DMS 273 (cell line): Measurements from ENCODE around the gene MRPS31.
A peak's percentile ranks its signal among the peaks of the same experiment; 100 is the strongest.

ENCODE experiments used
- DNase-seq: peaks from one replicate; lab custom pipeline; 2025; ENCODE audit not compliant: unreplicated experiment; lab: John Stamatoyannopoulos, UW

Gene MRPS31

DNA sequence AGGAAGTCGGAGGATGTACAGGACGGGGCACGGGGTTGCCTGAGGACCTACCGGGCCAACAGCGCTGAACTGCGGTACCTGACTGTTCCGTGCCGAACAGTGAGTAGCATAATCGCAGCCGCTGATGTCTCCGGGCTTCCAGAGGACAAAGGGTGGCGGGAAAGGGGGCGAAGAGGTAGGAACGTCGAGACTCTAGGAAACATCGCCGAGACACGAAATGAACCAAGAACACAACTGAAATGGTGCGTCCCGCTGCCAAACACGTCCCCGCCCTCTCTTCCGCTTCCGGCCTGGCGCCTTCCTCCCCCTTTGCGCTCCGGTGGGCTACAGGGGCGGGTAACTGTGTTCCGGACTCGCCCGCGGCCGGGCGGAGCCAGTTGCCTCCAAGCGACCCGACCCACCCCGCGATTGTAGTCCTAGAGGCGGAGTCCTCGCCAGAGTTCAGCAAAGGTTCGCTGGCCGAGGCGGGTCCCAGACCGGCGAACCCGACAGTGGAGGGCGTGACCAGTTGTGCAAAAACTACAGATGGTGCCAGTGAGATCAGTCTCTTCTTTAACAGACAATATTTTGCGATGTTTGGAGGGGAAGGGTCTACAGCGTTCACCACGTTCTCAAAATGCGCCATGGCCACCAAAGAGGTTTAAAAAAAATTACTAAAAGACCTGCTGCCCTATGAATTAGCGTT is at the start of gene MRPS31:
Gene MRPS31 (minus strand): TSS at position 257 of the 685 bp plus-strand sequence. CDS start 54 bp downstream, at position 203.
- DNase-seq, result peak; percentile 96

DNA sequence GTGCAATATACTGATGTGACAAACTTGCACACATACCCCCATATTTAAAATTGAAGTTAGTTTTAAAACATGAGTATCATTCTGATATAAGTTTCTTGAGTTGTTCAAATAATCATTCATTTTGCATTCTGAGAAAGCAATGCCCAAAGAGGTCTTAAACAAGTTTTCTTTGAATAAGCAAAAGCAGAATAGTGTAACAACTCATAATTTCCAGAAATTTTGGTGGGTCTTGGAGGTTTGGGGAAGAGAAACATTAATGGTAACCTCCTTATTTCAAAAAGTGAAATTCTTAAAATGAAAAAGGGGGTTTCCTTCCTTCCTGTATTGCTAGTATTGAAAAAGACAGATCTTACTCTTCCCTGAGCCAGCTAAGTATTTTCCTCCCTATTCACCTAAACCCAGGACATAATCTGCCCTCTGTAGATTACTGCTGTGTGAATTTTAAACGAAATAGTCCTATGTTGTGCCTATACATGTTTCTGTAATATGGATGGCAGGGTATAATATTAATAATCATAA is 48.9 kb upstream of the MRPS31 start:
- DNase-seq, result no peak

DNA sequence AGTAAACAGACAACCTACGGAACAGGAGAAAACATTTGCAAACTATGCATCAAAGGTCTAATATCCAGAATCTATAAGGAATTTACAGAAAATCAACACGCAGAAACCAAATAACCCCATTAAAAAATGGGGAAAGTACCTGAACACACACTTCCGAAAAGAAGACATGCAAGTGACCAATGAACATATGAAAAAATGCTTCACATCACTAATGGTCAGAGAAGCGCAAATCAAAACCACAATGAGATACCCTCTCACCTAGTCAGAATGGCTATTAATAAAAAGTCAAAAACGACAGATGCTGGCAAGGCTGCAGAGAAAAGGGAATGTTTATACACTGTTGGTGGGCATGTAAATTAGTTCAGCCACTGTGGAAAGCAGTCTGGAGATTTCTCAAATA is 47.9 kb upstream of the MRPS31 start:
- no peak for DNase-seq

DNA sequence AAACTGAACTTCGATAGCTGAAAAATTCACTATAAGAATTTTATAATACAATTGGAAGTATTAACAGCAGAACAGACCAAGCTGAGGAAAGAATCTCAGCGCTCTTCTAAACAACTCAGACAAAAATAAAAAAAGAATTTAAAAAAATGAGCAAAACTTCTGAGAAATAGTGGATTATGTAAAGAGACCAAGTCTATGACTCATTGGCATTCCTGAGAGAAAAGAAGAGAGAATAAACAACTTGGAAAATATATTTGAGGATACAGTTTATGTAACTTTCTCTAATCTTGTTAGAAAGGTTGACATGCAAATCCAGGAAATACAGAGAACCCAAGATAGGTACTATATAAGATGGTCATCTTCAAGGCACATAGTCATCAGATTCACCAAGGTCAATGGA is 43.8 kb upstream of the MRPS31 start:
- DNase-seq, result no peak

DNA sequence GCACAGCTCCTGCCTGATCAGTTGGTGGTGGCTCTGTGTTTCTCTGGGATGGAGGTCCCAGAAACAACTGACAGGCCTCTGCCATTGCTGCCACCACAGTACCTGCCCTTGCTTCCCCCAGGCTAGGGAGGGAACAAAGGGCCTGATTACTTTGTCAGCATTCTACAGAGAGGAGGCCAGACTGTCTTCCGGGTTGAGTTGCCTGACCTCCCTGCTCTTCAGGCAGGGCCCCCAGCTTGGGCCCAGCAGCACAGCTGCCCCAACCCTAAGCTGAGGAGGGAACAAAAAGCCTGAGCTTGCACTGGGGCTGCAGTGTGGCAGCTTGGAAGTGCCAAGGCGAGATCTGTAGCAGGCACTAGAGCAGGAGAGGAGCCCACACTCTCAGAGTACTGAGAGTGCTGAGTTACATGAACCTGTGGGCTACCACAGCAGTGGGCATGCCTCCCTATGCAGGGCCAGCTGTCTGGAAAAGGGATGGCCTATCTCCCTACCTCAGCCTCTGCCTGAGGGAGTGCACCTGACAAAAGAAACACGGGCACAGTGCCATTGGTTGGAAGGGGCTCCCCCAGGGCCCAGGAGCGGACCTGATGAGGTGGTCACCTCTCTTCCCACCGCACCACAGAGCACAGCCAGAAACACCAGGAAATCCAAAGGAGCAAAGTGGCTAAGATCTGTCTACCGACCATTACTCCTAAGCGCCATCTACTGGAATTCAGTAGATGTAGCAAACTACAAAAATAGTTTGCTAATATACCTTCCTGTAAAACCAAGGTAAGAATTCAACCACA is 42.9 kb upstream of the MRPS31 start:
- peak; percentile 8 for DNase-seq

DNA sequence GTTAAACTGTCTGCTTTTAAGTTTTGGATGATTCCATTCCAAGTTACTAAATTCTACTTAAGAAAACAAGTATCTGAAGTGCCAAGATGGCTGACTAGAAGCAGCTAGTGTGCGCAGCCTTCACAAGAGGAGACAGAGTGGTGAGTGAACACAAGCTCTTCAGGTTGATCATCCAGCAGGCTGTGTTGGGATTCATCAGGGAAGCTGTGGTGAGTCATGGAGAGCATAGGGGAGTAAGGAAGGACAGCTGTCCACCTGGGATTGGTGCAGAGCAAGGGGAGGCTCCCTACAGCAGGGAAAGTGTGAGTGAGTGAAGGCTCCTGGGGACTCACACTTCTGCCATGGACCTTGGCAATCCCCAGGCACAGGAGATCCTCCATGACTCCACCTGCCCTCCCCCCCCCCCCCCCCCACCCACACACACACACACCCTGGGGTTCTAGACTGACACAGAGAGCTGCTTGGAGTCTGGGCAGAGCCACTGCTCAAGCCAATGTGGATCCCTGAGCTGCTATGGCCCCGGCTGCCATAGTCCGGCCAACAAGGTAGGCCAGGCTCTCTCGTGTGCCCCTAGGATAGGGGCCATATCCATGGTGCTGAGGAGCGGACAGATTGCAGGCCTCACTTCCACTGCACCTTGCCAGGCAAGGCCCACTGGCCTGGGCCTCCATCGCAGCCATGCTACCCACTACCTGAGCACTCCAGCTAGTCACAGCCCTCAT is 41.9 kb upstream of the MRPS31 start:
- DNase-seq, result no peak

DNA sequence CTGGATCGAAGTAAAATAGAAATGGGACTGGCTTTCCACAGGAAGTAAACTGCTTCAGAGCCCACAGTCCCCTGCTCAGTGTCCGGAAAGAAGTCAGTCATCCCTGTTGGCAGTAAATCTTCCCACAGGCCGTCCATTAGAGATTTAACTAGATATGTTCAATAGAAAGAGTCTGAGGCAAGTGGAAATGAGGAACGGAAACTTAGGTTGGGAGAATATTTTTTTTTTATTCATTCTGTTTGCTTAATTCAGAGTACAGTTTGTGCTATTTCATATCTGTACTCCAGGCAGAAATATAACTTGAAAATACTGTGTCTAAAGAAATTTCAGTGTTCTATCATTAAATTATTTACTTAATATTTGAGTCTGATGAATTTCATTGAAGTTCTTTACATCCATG is 41.1 kb upstream of the MRPS31 start:
- no peak for DNase-seq

DNA sequence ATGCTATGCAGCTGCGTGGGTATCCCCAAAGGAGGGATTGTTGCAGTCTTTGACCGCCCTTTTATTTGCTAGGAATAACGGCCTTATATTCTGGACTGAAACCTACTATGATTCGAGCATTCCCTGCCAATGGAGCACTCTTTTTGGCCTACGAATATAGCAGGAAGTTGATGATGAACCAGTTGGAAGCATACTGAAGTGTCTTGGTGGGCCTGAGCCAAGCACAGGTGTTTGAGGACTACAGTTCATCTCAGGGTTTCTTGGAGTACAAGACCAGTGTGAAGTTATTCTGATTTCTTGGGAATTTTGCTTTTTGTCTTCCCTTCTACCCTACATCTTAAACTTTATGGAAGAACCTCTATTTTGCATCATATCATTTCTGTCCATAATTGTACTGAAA is 38.5 kb upstream of the MRPS31 start:
- DNase-seq, result no peak

DNA sequence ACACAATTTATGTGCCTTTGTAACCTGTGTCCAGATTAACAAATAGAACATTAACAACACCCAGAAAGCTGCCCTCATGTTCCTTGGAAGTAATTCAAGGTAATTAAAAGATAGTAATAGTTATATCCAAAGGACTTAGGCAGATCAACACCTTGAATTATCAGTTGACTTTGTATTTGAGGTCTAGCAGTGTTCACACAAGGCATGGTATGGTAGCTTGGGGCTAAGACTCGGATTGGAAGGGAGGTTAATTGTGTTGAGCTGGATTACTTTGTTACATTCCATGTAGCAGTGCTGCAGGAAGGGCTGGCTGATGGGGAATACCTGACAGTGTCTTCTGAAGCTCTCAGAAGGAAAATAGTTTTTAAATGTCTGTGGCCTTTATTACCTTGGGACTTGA is 35.3 kb upstream of the MRPS31 start:
- DNase-seq, result no peak

DNA sequence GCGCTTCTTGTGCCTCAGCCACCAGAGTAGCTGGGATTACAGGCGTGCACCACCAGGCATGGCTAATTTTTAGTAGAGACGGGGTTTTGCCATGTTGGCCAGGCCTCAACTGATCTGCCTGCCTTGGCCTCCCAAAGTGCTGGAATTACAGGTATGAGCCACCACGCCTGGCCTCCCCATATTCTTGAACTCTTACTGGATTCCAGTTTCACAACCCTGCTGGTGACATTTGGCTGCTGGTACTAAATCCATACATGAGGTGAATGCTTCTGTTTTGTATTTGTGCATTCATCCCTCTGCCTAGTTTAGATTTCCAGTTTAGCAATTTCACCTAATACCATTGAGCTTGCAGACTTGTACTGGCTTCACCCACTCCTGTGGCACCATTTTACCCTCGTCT is 32.3 kb upstream of the MRPS31 start:
- DNase-seq, result no peak

DNA sequence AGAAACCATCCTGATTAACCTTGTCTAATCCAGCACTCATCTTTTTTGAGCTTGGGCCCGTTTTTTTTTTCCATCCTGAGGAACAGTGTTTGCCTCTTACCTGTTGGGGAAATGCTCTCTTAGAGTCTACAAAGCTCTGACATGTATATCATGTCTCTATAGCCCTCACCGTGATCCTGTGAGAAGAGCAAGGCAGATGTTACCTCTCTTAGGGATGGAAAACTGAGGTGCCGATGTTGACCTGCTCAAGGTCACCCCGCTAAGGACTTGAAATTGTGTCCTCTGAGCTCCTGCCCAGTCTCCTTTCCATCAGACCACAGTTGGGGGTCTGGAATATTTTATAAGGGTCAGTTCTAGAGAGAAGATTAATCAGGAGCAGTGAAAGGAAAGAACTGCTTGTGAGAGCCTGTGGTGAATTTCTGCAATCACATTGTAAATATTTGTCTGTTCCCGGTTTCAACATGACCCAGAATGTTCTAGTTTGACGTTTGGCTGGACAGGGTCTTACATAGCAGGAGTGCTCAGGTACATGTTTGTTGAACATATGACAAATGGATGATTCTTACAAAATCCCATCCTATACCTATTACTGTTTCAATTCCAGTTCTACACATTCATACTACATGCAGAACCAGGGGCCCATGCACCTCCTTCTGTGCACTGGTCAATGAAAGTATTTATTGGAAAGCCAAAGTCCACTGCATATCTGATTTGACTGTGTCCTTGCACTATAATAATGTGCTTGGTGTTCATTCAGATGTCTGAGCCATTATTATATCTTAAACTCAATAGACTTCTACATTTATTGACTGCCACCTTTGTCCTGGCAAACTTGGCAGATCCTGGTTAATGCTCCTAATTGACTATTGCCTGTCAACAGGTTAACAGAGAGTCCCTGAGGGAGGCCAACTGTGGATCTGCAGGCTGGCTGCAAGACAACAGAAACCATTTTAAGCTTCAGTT is 30.5 kb upstream of the MRPS31 start:
- DNase-seq, result no peak

DNA sequence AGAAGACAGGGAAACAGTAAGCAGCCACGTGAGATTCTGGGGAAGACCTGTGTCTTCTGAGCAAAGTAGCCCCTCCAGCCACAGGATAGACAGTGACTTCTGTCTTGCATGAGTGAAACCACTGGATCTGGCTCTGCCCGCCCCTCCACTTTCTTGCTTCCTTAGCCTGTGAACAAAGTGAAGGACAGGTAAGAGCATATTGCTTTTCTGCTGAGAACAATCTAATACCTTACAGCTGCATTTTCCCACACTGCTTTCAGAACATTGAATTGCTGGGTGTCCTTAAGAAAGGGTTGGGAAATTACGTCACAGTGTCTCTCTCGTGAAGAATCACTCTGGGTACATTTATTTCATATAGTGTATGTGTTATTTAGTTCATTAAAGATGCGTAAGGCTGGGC is 29.6 kb upstream of the MRPS31 start:
- DNase-seq, result no peak

DNA sequence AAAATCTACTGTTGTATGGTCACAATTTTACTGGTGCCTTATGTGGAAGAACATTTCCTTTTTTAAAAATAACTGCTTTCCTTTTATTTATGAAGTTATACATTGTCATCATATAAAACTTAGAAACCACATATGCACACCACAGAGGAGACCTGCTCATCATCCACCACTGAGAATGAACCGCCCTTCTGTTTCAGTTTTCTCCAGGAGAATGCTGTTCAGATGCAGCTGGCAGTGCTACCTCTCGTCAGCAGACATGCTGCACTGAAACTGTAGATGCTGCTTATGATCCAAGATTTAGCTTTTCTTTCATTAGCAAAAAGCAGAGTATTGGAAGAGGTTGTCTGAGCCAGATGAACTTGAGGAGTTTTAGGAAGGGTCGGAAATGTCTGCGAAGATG is 28.5 kb upstream of the MRPS31 start:
- no peak for DNase-seq

DNA sequence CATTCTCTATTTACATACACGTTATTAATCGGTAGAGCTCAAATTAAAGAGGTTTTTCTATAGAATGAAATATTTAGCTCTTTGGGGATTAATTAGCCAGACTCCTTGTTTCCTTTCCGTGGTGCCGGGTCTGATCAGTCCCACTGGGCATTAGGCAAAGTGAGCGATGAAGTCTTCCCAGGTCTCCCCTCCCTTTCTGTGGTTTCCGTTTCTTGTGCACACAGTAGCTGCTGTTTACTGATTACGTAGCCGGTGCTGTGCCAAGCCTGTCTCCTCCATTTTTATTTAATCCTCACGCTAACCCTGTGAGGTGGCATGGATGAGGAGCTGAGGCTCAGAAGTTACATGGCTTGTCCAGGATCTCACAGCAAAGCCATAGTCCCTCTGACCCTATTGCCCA is 27.4 kb upstream of the MRPS31 start:
- DNase-seq, result no peak

DNA sequence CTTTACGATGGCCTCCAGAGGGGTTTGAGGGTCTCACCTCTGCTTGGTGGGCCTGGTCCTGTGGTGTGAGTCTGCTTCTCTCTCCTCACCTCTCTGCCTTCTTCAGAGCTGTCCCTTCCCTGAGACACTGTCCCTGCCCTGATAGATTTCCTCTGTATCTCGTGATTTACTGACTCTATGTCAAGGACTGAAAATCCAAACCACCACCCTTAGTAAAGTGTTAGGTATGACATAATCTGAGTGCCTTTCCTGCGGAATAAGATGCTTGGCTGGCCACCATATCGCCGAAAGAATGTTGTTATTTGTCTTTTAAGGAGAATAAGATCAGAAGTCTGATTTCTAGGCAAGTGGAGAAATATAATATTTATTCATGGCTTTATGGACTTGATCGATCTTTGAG is 25.7 kb upstream of the MRPS31 start:
- no peak for DNase-seq

DNA sequence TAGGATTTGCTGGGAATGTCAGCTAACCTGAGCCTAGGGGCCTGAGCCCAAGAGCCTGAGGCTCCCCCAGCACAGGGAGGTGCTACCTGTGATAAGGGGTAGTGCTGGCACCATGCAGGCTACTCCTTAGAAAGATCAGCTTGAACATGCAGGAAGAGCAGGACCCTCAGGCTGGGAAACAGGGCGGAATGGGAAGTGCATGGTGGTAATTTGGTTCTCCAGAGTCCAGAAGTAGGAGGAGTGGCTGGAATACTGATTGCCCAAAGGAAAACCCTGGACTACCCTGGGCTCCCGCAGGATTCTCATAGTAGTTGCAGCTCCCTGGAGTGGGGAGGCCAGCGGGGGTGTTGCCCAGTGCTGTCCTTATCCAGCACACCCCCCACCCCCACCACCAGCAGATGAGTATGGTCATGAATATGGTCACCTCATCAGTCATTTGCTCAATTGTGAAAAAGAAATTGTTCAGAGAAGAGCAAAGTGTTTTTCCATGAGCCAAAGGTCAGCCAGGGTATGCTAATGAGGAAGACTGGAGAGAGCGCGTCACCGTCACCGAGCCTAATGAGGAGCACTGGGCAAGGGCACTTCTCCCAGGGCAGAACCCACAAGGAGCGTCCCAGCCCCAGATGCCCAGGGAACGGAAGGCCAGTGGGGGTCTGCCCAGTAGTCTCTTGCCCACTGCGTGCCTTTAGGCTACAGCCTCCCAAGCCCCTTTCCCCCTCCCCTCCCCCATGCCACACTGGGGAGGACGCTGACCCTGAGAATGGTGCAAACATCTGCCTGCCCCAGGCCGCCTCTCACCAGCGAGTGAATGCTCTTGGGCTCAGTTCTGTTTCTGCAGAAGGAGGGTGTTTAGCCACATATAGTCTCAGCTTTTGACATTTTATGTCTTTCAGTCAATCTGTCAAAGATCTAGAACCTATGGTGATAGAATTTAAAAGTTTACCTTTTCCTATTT is 23.7 kb upstream of the MRPS31 start:
- DNase-seq, result no peak

DNA sequence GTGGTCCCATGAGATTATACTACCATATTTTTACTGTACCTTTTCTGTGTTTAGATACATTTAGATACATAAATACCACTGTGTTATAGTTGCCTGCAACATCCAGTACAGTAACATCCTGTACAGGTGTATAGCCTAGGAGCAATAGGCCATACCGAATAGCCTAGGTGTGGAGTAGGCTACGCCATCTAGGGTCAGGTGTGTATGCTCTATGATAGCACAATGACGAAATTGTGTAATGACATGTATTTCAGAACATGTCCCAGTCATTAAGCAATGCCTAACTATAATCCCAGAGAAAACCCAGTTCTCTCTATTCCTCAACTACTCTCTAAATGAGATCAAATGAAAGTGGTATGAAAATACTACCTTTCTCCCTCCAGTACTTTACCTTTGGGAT is 22.3 kb upstream of the MRPS31 start:
- no peak for DNase-seq

DNA sequence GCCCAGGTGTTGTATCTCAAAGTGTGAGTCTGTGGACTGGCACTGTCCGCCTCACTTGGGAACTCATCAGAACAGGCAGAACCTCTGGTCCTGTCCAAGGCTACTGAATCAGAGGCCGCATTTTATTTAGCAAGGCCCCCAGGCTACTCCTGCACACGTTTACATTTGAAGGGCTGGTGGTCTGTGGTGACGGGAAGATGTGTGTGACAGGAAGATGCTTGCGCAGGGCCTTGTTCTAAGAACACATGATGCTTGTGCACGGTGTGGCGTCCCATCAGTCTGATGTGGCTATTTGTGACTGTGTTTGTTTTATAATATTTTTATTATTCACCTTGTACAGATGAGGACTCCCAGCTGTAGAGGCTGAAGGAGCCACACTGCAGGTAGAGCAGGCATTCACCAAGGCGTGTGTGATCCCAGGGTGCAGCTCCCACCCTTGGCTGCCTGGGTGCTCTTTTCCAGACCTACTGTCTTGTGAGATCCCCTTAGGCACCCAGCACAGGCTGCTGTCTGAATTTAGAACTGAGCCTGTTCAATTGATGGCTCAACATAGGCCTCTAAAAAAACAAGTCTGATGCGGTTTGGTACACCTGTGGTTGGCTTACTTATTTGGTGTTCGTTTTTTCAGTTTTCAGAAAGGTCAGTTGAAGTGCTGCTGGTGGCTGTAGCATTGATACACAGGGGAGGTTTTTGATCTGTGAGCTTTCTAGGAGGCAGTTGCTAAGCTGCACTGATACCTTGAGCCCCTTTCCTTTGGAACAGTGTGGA is 21.5 kb upstream of the MRPS31 start:
- no peak for DNase-seq

DNA sequence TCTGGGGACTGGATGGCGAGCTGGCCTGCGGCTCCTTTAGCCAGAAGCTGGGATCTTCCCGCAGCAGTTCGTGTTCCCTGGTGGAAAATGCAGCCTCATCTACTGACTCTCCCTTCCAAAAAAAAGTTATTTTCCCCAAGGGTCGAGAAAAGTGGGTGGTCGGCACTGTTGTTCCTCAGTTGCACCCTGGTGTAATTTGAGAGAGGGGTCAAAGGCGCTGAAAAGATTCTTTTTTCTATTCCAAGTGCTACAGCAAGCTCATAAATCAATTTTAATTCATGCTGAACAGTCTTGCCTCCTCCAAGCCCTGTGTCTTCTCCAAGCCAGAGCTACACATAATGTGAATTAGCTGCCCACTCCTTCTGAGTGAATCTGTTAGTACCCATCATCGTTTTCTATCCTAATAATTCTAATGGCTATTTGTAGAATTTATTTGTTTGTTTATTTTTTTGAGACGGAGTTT is 19.2 kb upstream of the MRPS31 start:
- peak; percentile 31 for DNase-seq
